ENCODE data around the gene TRIM47. TPM values are rescaled to one million over a fixed set of nuclear protein-coding genes. Genes with fewer than 3 reads are reported as not detected.

TRIM47 gene
- total and polyA plus RNA-seq, 4 donors = 6.9 to 18.5 (median 13.8) TPM

- no peak for DNase-seq (ENCODE audit: low spot score)
- 67% methylated on average over 18 of the region's 18 CpGs for WGBS
- Histone ChIP-seq H3K27me3 (ENCODE audit: control insufficient read depth in 4 of 4, insufficient read depth in 4 of 4, low read length in 3 of 4) (no peaks in the 10 kb centered on the region), H3K9ac (ENCODE audit: low read depth in 1 of 2, low read length in 2 of 2) (no peak overlapping the region), H3K36me3 (ENCODE audit: control insufficient read depth in 4 of 4, insufficient read depth in 3 of 4, low read depth in 1 of 4, low read length in 3 of 4) (no peaks in the 10 kb centered on the region), H3K9me3 (ENCODE audit: control insufficient read depth in 4 of 4, low read length in 3 of 4) (no peaks in the 10 kb centered on the region), H3K27ac (ENCODE audit: low read depth in 1 of 2, low read length in 2 of 2) (peak overlapping the region; percentile 6 to 8), H3K4me3 (ENCODE audit: low read depth in 1 of 3, low read length in 3 of 3) (no peak overlapping the region), H3K4me1 (ENCODE audit: control insufficient read depth in 4 of 4, insufficient read depth in 4 of 4, low read length in 3 of 4) (peaks cover 0 to 17% (median 14%) of the 10 kb centered on the region in 4 donors)
- TF ChIP-seq HNF4A (conservative IDR thresholded peaks at IDR 0.05) = peak; percentile 71 to 81
- peak; percentile 67 to 72 for TF ChIP-seq RXRA (IDR thresholded peaks at IDR 0.05)
- peak; percentile 92 for TF ChIP-seq NR2F2 (IDR thresholded peaks at IDR 0.05)
- no peak for TF ChIP-seq CTCF (IDR thresholded peaks at IDR 0.05; ENCODE audit: low read depth, low read length, missing input control)
- TF ChIP-seq SP1 (IDR thresholded peaks at IDR 0.05) = peak; percentile 90
- no peak for TF ChIP-seq FOXA2 (IDR thresholded peaks at IDR 0.05)
- peak; percentile 41 for TF ChIP-seq HNF4G (IDR thresholded peaks at IDR 0.05)
Measured at GRCh38 chr17:75922173-75922961, 44.0 kb upstream of the TRIM47 start.

GRCh38 chr17:75921596-75921995, 43.2 kb upstream of the TRIM47 start:
- H3K9ac ChIP-seq (ENCODE audit: low read depth in 1 of 2, low read length in 2 of 2) = no peak overlapping the region

More at GRCh38 chr17:75921596-75921995, 43.2 kb upstream of the TRIM47 start:
- DNase-seq (ENCODE audit: low spot score) = no peak
- no peak overlapping the region for H3K4me3 ChIP-seq (ENCODE audit: low read depth in 1 of 3, low read length in 3 of 3)
- H3K9me3 ChIP-seq (ENCODE audit: control insufficient read depth in 4 of 4, low read length in 3 of 4) = no peaks in the 10 kb centered on the region
- peaks cover 0 to 17% (median 14%) of the 10 kb centered on the region in 4 donors for H3K4me1 ChIP-seq (ENCODE audit: control insufficient read depth in 4 of 4, insufficient read depth in 4 of 4, low read length in 3 of 4)
- H3K27ac ChIP-seq (ENCODE audit: low read depth in 1 of 2, low read length in 2 of 2) = no peak overlapping the region
- H3K36me3 ChIP-seq (ENCODE audit: control insufficient read depth in 4 of 4, insufficient read depth in 3 of 4, low read depth in 1 of 4, low read length in 3 of 4) = no peaks in the 10 kb centered on the region
- no peaks in the 10 kb centered on the region for H3K27me3 ChIP-seq (ENCODE audit: control insufficient read depth in 4 of 4, insufficient read depth in 4 of 4, low read length in 3 of 4)
- no peak for TF ChIP-seq GABPA (IDR thresholded peaks at IDR 0.05 in 1 of 2, conservative IDR thresholded peaks at IDR 0.05 in 1 of 2)
- no peak for TF ChIP-seq ATF3 (IDR thresholded peaks at IDR 0.05)
- TF ChIP-seq TAF1 (conservative IDR thresholded peaks at IDR 0.05) = no peak
- no peak for TF ChIP-seq ZBTB33 (IDR thresholded peaks at IDR 0.05)
- TF ChIP-seq HNF4G (IDR thresholded peaks at IDR 0.05) = no peak
- no peak for TF ChIP-seq FOXA2 (IDR thresholded peaks at IDR 0.05)
- no peak for TF ChIP-seq CTCF (IDR thresholded peaks at IDR 0.05; ENCODE audit: low read depth, low read length, missing input control)
- TF ChIP-seq RAD21 (IDR thresholded peaks at IDR 0.05) = no peak
- TF ChIP-seq SP1 (IDR thresholded peaks at IDR 0.05) = no peak
- TF ChIP-seq YY1 (IDR thresholded peaks at IDR 0.05) = no peak
- TF ChIP-seq EGR1 (IDR thresholded peaks at IDR 0.05; ENCODE audit: low read depth in 2 of 2) = no peak
- TF ChIP-seq REST (IDR thresholded peaks at IDR 0.05) = no peak
- no peak for TF ChIP-seq JUND (IDR thresholded peaks at IDR 0.05)
- no peak for TF ChIP-seq MAX (IDR thresholded peaks at IDR 0.05)
- no peak for TF ChIP-seq NR2F2 (IDR thresholded peaks at IDR 0.05)
- WGBS = 96% methylated on average over 15 of the region's 15 CpGs
